Muscle layer of duodenum (tissue), 2 donors: ENCODE data around the gene RABGAP1L.
"Not testable (repeated sequence)": the region's sequence is repeated elsewhere in the genome, so short reads cannot be mapped to it uniquely, and the experiment has no call there.

Experiments used
- H3K27ac ChIP-seq: one replicate; pipeline ENCODE4 v1.7.0; 2013; ENCODE audit warnings: mild to moderate bottlenecking, low read length
- H3K27me3 ChIP-seq: one replicate; pipeline ENCODE4 v1.7.0; 2013; ENCODE audit warnings: low read depth, mild to moderate bottlenecking, control low read depth, low read length
- H3K36me3 ChIP-seq, 2 donors: one replicate each; pipeline ENCODE4 v1.7.0; 2013; ENCODE audit warnings: low read length in 2 of 2, control low read depth in 1 of 2, mild to moderate bottlenecking in 1 of 2; ENCODE audit not compliant: insufficient read depth in 2 of 2, control insufficient read depth in 1 of 2
- H3K4me1 ChIP-seq, 2 donors: one replicate each; pipeline ENCODE4 v1.7.0; 2013; ENCODE audit warnings: low read length in 2 of 2, mild to moderate bottlenecking in 2 of 2, control low read depth in 1 of 2, moderate library complexity in 1 of 2; ENCODE audit not compliant: insufficient read depth in 2 of 2, control insufficient read depth in 1 of 2
- H3K4me3 ChIP-seq, 2 donors: one replicate each; pipeline ENCODE4 v1.7.0; 2013; ENCODE audit warnings: low read length in 2 of 2, low read depth in 1 of 2, mild to moderate bottlenecking in 1 of 2
- H3K9me3 ChIP-seq, 2 donors: one replicate each; pipeline ENCODE4 v1.7.0; 2013; ENCODE audit warnings: low read length in 2 of 2, control low read depth in 1 of 2, mild to moderate bottlenecking in 1 of 2; ENCODE audit not compliant: control insufficient read depth in 1 of 2
- donor health status: healthy.

The RABGAP1L gene

DNA sequence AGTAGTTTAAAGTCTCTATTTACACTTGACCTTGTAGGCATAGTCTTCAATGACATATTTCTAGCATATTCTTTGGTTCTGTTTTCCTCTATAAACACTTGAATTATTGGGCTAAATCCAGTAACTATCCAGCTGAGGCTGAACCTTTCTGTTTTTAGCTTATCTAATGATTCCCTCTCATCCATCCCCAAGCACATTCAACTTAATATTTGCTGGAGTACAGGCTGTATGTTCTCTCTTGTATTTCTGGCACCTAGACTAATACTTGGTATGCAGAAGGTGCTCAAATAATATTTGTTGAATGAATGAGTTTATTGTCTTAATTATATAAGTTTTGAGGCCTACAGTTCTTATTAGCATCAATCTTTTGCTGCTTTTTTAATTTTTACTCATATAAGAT, 88.7 kb downstream of the RABGAP1L start:
- Histone ChIP-seq H3K27me3 (no peaks in the 10 kb centered on the region), H3K9me3 (no peaks in the 10 kb centered on the region), H3K4me3 (no peak overlapping the region), H3K27ac (no peak overlapping the region), H3K4me1 (no peaks in the 10 kb centered on the region), H3K36me3 (peaks cover 0 to 10% of the 10 kb centered on the region in 2 donors)

DNA sequence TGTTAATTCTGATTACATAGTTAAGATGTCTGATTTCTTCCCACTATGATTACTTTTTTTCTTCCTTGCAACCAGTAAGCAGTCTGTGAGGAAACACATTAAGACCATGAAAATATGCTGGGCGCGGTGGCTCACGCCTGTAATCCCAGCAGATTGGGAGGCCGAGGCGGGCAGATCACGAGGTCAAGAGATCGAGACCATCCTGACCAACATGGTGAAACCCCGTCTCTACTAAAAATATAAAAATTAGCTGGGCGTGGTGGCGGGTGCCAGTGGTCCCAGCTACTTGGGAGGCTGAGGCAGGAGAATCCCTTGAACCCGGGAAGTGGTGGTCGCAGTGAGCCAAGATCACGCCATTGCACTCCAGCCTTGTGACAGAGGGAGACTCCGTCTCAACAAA, 97.1 kb downstream of the RABGAP1L start:
- not testable (repeated sequence) for H3K9me3 ChIP-seq, H3K27ac ChIP-seq, H3K27me3 ChIP-seq, H3K36me3 ChIP-seq, H3K4me1 ChIP-seq, H3K4me3 ChIP-seq

GRCh38 chr1:174258148-174258550, 98.8 kb downstream of the RABGAP1L start:
- no peaks in the 10 kb centered on the region for H3K27me3 ChIP-seq
- no peak overlapping the region for H3K27ac ChIP-seq
- H3K9me3 ChIP-seq: no peaks in the 10 kb centered on the region
- H3K4me1 ChIP-seq: no peaks in the 10 kb centered on the region
- H3K36me3 ChIP-seq: no peaks in the 10 kb centered on the region
- no peak overlapping the region for H3K4me3 ChIP-seq

- Histone ChIP-seq H3K36me3 (no peaks in the 10 kb centered on the region), H3K27me3 (no peaks in the 10 kb centered on the region), H3K4me3 (no peak overlapping the region), H3K4me1 (peaks cover 0 to 11% of the 10 kb centered on the region in 2 donors), H3K9me3 (no peaks in the 10 kb centered on the region), H3K27ac (no peak overlapping the region)
These were observed 103.3 kb downstream of the RABGAP1L start for GRCh38 chr1:174262349-174263241.

DNA sequence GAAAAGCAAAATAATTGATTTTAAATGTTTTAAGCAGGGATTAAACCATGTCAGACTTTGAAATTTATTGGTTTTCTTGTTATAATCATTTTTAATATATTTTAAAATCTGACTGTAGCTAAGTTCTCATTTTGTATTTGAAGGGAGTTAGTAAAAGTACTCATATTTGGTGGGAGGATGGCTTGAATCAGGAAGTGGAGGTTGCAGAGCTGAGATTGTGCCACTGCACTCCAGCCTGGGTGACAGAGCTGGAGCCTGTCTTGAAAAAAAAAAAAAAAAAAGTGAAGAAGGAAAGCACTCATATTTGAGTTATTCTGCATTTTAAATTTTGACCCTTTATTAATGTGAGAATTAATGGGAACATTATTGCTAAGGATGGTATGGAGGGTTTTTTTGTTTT, 106.0 kb downstream of the RABGAP1L start:
- Histone ChIP-seq H3K4me1 (peaks cover 0 to 11% of the 10 kb centered on the region in 2 donors), H3K27me3 (no peaks in the 10 kb centered on the region), H3K27ac (no peak overlapping the region), H3K4me3 (no peak overlapping the region), H3K36me3 (no peaks in the 10 kb centered on the region), H3K9me3 (no peaks in the 10 kb centered on the region)

DNA sequence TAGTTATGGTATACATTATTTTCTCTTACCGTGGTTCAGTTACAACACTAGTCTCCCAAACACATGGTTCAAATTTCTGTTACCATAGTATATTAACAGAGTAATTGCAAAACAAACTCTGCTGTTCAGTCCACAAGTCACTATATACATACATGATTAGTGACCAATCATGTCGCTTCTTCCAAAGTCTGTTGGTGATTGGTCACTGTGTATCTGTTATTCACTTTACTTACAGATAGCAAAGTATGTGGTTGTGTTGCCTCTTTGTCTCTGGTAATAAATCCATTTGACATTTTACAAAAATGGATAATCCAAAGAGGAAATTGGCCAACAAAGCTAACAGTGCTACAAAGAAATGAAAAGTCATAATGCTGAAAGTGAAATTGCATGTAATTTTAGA, 107.2 kb downstream of the RABGAP1L start:
- Histone ChIP-seq H3K4me3 (no peak overlapping the region), H3K27ac (no peak overlapping the region), H3K36me3 (no peaks in the 10 kb centered on the region)

GRCh38 chr1:174266991-174267612, 107.8 kb downstream of the RABGAP1L start:
- no peaks in the 10 kb centered on the region for H3K9me3 ChIP-seq
- H3K4me3 ChIP-seq: no peak overlapping the region
- peaks cover 0 to 11% of the 10 kb centered on the region in 2 donors for H3K4me1 ChIP-seq
- H3K27ac ChIP-seq: no peak overlapping the region
- no peaks in the 10 kb centered on the region for H3K27me3 ChIP-seq
- no peaks in the 10 kb centered on the region for H3K36me3 ChIP-seq

More for the DNA sequence above, 107.2 kb downstream of the RABGAP1L start:
- Histone ChIP-seq H3K4me1 (peaks cover 0 to 11% of the 10 kb centered on the region in 2 donors), H3K9me3 (no peaks in the 10 kb centered on the region), H3K27me3 (no peaks in the 10 kb centered on the region)

DNA sequence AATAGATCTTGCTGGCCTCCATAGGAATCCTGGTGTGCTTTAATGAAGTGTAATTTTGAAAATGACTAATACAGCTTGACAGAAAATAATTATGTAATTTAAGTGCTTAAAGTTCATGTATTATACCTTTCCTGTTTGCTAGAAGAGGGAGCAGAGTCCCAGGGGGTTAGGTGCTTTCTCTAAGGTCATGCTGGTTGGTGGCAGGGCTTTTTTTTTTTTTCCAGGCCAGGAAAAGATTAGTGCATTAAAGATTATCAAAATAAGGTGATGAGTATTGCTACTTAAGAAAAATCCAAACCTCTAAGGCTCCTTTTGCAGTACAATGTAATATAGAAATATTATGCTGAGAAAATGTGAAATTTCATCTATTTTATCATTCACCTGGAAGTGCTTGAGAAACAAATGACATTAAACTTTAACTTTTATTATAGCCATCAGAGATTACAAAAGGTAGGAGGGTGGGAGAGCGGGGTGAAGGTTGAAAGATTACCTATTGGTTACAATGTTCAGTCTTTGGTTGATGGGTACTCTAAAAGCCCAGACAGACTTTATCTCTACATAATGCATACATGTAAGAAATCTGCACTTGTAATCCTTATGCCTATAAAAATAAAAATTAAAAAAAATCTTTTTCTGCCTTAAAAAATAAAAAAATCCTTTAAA, 110.8 kb downstream of the RABGAP1L start:
- Histone ChIP-seq H3K4me3 (no peak overlapping the region), H3K27ac (no peak overlapping the region), H3K4me1 (peaks cover 0 to 11% of the 10 kb centered on the region in 2 donors)

GRCh38 chr1:174273190-174273589, 113.9 kb downstream of the RABGAP1L start:
- Histone ChIP-seq H3K9me3 (no peaks in the 10 kb centered on the region), H3K27ac (no peak overlapping the region)

More for the DNA sequence above, 110.8 kb downstream of the RABGAP1L start:
- no peaks in the 10 kb centered on the region for H3K9me3 ChIP-seq
- H3K27me3 ChIP-seq: no peaks in the 10 kb centered on the region
- no peaks in the 10 kb centered on the region for H3K36me3 ChIP-seq

DNA sequence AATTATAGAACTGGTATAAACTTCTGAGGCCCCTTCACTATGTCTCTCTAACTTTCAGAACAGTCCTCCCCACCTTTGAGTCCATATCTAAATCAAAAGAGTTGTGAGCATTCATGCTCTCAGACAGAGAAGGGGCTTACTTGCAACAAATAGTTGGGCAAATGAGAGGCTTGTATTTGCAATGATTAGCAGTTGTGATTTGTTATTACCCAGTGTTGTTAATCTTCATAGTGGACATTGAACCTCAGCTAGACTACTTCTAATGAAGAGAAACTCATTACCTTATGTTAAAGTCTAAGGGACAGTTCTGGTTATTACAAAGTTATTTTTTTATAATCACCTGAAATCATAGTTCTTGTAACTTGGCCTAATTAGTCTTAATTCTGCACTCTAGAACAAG, 114.5 kb downstream of the RABGAP1L start:
- Histone ChIP-seq H3K27ac (no peak overlapping the region), H3K27me3 (no peaks in the 10 kb centered on the region), H3K4me3 (no peak overlapping the region), H3K36me3 (no peaks in the 10 kb centered on the region), H3K9me3 (no peaks in the 10 kb centered on the region), H3K4me1 (no peaks in the 10 kb centered on the region)

More at GRCh38 chr1:174273190-174273589, 113.9 kb downstream of the RABGAP1L start:
- H3K4me3 ChIP-seq: no peak overlapping the region
- H3K27me3 ChIP-seq: no peaks in the 10 kb centered on the region
- H3K36me3 ChIP-seq: no peaks in the 10 kb centered on the region
- no peaks in the 10 kb centered on the region for H3K4me1 ChIP-seq

DNA sequence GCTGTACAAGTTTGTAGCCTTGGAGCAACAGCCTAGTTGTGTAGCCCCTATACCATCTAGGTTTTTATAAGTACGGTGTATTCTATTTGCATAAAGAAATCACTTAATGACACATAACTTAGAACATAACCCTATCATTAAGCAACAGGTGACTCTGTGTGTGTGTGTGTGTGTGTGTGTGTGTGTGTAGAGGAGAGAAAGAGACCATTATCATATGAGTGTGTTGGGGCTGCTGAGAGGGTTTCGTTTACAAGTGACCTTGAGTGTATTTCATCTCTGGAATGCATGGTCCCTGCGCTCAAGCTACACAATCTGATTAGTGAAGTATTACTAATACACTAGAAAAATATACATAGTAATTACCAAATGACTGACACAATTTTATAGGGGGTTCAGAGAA, 115.1 kb downstream of the RABGAP1L start:
- Histone ChIP-seq H3K4me3 (no peak overlapping the region), H3K36me3 (no peaks in the 10 kb centered on the region), H3K9me3 (no peaks in the 10 kb centered on the region), H3K4me1 (no peaks in the 10 kb centered on the region), H3K27ac (no peak overlapping the region), H3K27me3 (no peaks in the 10 kb centered on the region)
